HepG2 (cell line): Measurements from ENCODE around the gene RTN4RL2. TPM values are rescaled to one million over a fixed set of nuclear protein-coding genes. Genes with fewer than 3 reads are reported as not detected.

Source experiments
- AGO2 ChIP-seq: fragments of 200-400 bp; formaldehyde crosslinking; optimal IDR thresholded peaks from 2 replicates; pipeline ENCODE3; 2017; ENCODE audit warnings: mild to moderate bottlenecking, low read depth, low read length, moderate library complexity
- BATF2 ChIP-seq: sonication (generic); formaldehyde crosslinking; IDR thresholded peaks from 2 replicates; pipeline ENCODE4 v1.8.0; 2022; ENCODE audit warnings: mild to moderate bottlenecking, missing genetic modification reagents, moderate library complexity
- BRD4 ChIP-seq: sonication (generic); formaldehyde crosslinking; IDR thresholded peaks from 2 replicates; pipeline ENCODE4 v1.4.0; 2020; ENCODE audit warnings: missing genetic modification reagents
- E2F5 ChIP-seq: sonication (generic); formaldehyde crosslinking; conservative IDR thresholded peaks from 2 replicates; pipeline ENCODE4 v1.4.0; 2020; ENCODE audit warnings: missing genetic modification reagents
- KDM6A ChIP-seq: IDR thresholded peaks from 2 replicates; pipeline ENCODE4 v1.6.1; 2016; ENCODE audit warnings: low read depth
- MAFG ChIP-seq: sonication (generic); formaldehyde crosslinking; IDR thresholded peaks from 2 replicates; pipeline ENCODE4 v1.5.1; 2020; ENCODE audit warnings: mild to moderate bottlenecking, missing genetic modification reagents
- MED8 ChIP-seq: sonication (generic); formaldehyde crosslinking; IDR thresholded peaks from 2 replicates; pipeline ENCODE4 v1.8.1; 2023; ENCODE audit warnings: mild to moderate bottlenecking, missing genetic modification reagents; ENCODE audit not compliant: insufficient replicate concordance
- MEIS1 ChIP-seq: sonication (generic); formaldehyde crosslinking; IDR thresholded peaks from 2 replicates; pipeline ENCODE4 v1.9.0; 2021; ENCODE audit warnings: mild to moderate bottlenecking, missing genetic modification reagents, moderate library complexity, borderline replicate concordance
- MZF1 ChIP-seq: sonication (generic); formaldehyde crosslinking; IDR thresholded peaks from 2 replicates; pipeline ENCODE4 v1.8.1; 2023; ENCODE audit warnings: mild to moderate bottlenecking, missing genetic modification reagents, borderline replicate concordance
- SMYD3 ChIP-seq: sonication (generic); formaldehyde crosslinking; IDR thresholded peaks from 2 replicates; pipeline ENCODE4 v1.8.1; 2023; ENCODE audit warnings: mild to moderate bottlenecking, missing genetic modification reagents
- SNAPC4 ChIP-seq: sonication (generic); formaldehyde crosslinking; IDR thresholded peaks from 2 replicates; pipeline ENCODE4 v1.4.0; 2020; ENCODE audit warnings: mild to moderate bottlenecking, missing genetic modification reagents
- SNAPC5 ChIP-seq: sonication (generic); formaldehyde crosslinking; IDR thresholded peaks from 2 replicates; pipeline ENCODE4 v1.8.1; 2023; ENCODE audit warnings: mild to moderate bottlenecking, missing genetic modification reagents, borderline replicate concordance
- TCF7L2 ChIP-seq: IDR thresholded peaks from 2 replicates; pipeline ENCODE4 v1.6.1; 2011; ENCODE audit warnings: mild to moderate bottlenecking, low read depth, low read length, moderate library complexity
- TMF1 ChIP-seq: sonication (generic); formaldehyde crosslinking; IDR thresholded peaks from 2 replicates; pipeline ENCODE4 v1.8.1; 2022; ENCODE audit warnings: low read depth, missing genetic modification reagents
- TOE1 ChIP-seq: sonication (generic); formaldehyde crosslinking; IDR thresholded peaks from 2 replicates; pipeline ENCODE4 v1.4.0; 2020; ENCODE audit warnings: mild to moderate bottlenecking, missing genetic modification reagents
- USF2 ChIP-seq, 2 experiments: sonication (generic) in 1 of 2; formaldehyde crosslinking in 1 of 2; IDR thresholded peaks; 2 replicates each; pipeline versions ENCODE4 v1.5.1 to v1.6.1; 2011 to 2020; ENCODE audit warnings: borderline replicate concordance in 1 of 2, low read depth in 1 of 2, low read length in 1 of 2, mild to moderate bottlenecking in 1 of 2, missing genetic modification reagents in 1 of 2, moderate library complexity in 1 of 2
- ZBTB26 ChIP-seq: IDR thresholded peaks from 2 replicates; pipeline ENCODE4 v1.6.1; 2016; ENCODE audit warnings: missing compliant biosample characterization, missing genetic modification reagents, borderline replicate concordance
- ZNF263 ChIP-seq: sonication (generic); formaldehyde crosslinking; IDR thresholded peaks from 2 replicates; pipeline ENCODE4 v1.4.0; 2020; ENCODE audit warnings: missing genetic modification reagents
- ZSCAN12 ChIP-seq: sonication (generic); formaldehyde crosslinking; IDR thresholded peaks from 2 replicates; pipeline ENCODE4 v1.9.0; 2021; ENCODE audit warnings: mild to moderate bottlenecking, missing genetic modification reagents
- polyA plus RNA-seq, 8 experiments: library from polyadenylated mRNA; depleted of rRNA in 3 of 8; stranded (reverse) in 7 of 8; unstranded in 1 of 8; fragments of >200 nt; fragmentation: Illumina TruSeq in 4 of 8; extraction: Trizol in 4 of 8; gene quantifications; 2 replicates each; pipeline versions ENCODE4 v1.2.1 to v1.2.3, GENCODE V29; 2011 to 2016; ENCODE audit warnings: low read depth in 4 of 8, missing spikeins in 1 of 8, mixed read lengths in 1 of 8; ENCODE audit not compliant: insufficient read depth in 1 of 8
- total RNA-seq, 5 experiments: library from RNA; depleted of rRNA; stranded (reverse); fragments of >200 nt; fragmentation: Illumina TruSeq; extraction: Trizol; gene quantifications; 2 replicates each; pipeline ENCODE4 v1.2.3, GENCODE V29; 2016; ENCODE audit warnings: low read depth in 1 of 5

The RTN4RL2 gene
- total and polyA plus RNA-seq, 2 of the 13 experiments (the other 11 are each of a cell fraction or from before 2014, with no cell fraction given) = 1.3 to 4.3 TPM

- no peak for TF ChIP-seq SNAPC4 (CRISPR knock-in tag)
- TF ChIP-seq BRD4 (CRISPR knock-in tag) = no peak; the same call in 1 of the 2 replicates
- no peak; the same call in 1 of the 2 replicates for TF ChIP-seq ZBTB26 (CRISPR knock-in tag)
- TF ChIP-seq MZF1 (CRISPR knock-in tag) = no peak
- no peak for TF ChIP-seq ZSCAN12 (CRISPR knock-in tag)
- peak; percentile 29 for TF ChIP-seq AGO2
- peak; percentile 58 for TF ChIP-seq USF2 (IDR thresholded peaks at IDR 0.05; ENCODE audit: low read depth, low read length)
- peak; percentile 95 for TF ChIP-seq USF2 (CRISPR knock-in tag; IDR thresholded peaks at IDR 0.05; ENCODE audit: borderline replicate concordance)
- TF ChIP-seq BATF2 (CRISPR knock-in tag) = no peak
- TF ChIP-seq KDM6A (CRISPR knock-in tag) = no peak
- TF ChIP-seq TMF1 (CRISPR knock-in tag) = no peak
- peak; percentile 66 for TF ChIP-seq MED8 (CRISPR knock-in tag)
- TF ChIP-seq SMYD3 (CRISPR knock-in tag) = no peak
- TF ChIP-seq ZNF263 (CRISPR knock-in tag) = no peak
- no peak for TF ChIP-seq MAFG (CRISPR knock-in tag)
- no peak for TF ChIP-seq MEIS1 (CRISPR knock-in tag)
- TF ChIP-seq TOE1 (CRISPR knock-in tag) = no peak
- no peak for TF ChIP-seq E2F5 (CRISPR knock-in tag)
- TF ChIP-seq SNAPC5 (CRISPR knock-in tag) = no peak
- no peak for TF ChIP-seq TCF7L2
Measured at GRCh38 chr11:57515332-57516060, 55.2 kb downstream of the RTN4RL2 start, which contains the start of gene SLC43A1 (continued).
